GM12892 (cell line): ENCODE results near the gene CDIPT.

Source experiments
- POLR2A ChIP-seq: IDR thresholded peaks from 2 replicates; pipeline ENCODE4 v1.6.1; 2011; ENCODE audit warnings: low read depth, low read length, control low read depth
- TAF1 ChIP-seq: IDR thresholded peaks from 2 replicates; pipeline ENCODE4 v1.6.1; 2011; ENCODE audit warnings: low read depth, mild to moderate bottlenecking, control low read depth, low read length, borderline replicate concordance

- TF ChIP-seq POLR2A (no peak), TAF1 (no peak)
These were observed 50.0 kb downstream of the CDIPT start for GRCh38 chr16:29812754-29813643.
